NCI-H1048 (cell line): Measurements from ENCODE around the gene LMO4.

ENCODE experiments used
- DNase-seq: peaks from one replicate; lab custom pipeline; 2025; lab: John Stamatoyannopoulos, UW

The LMO4 gene

DNA sequence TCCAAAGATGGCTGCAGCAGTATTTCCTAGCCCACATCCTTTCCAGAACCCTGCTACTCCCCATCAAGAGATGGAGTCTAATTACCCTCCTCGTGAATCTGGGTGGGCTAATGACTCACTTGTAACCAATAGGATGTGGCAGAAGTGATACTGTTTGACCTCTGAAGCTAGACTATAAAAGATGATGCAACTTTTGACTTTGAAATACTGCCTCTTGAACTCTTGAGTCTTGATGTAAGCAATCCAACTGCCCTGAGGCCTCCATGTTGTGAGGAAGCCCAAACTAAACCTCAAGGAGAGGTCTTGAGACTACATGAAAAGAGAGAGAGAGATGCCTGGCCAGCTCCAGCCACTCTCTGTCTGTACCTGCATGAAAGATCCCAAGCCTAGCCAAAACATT is 29.5 kb downstream of the LMO4 start:
- DNase-seq, result no peak

DNA sequence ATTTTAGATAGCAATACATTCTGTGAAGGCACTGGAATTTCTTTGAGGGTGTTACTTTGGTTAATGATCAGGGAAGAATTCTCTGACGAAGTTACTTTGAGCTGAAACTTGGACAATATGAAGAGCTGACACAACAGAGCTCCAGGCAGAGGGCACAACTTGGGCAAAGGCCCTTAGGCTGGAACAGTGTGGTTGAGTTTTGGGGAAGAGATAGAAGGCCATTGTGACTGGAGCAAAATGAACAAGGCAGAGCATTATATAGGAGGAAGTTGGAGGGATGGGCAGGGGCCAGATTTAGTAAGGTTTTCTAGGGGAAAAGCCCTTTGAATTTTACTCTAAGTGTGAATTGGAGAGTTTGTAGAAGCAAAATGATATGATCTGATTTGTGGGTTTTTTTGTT is 30.9 kb downstream of the LMO4 start:
- no peak for DNase-seq

DNA sequence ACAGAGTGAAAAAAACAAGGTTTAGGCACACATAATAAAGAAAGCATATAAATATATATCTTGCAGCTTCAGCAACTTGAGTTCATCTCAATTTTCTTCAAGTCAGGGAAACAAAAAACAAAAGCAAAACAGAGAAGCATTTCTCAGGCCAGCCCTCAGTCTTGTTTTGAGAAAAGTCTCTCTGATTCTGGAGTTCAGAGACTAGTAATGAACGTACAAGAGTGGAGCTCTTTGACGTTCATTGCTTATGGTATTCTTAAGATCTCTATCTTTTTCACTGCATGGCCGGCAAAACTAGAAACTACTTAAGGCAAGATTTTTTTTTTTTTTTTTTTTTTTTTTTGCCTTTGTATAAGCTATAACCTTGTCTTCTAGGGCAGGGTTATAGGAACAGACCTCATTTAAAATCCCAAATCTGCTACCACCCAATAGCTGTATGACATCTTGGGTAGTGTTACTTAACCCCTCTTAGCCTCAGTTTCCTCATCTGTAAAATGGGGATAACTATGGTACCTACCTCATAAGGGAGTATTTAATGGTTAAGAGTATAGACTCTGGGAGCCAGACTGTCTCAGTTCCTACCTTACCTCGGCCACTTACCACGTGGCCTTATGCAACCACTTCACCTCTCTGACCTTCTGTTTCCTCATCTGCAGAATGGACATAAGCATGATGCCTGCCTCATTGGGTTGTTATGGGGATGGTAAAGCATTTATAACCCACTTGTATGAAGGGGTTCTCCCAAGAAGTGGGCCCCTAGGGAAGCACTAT is 33.6 kb downstream of the LMO4 start:
- no peak for DNase-seq

DNA sequence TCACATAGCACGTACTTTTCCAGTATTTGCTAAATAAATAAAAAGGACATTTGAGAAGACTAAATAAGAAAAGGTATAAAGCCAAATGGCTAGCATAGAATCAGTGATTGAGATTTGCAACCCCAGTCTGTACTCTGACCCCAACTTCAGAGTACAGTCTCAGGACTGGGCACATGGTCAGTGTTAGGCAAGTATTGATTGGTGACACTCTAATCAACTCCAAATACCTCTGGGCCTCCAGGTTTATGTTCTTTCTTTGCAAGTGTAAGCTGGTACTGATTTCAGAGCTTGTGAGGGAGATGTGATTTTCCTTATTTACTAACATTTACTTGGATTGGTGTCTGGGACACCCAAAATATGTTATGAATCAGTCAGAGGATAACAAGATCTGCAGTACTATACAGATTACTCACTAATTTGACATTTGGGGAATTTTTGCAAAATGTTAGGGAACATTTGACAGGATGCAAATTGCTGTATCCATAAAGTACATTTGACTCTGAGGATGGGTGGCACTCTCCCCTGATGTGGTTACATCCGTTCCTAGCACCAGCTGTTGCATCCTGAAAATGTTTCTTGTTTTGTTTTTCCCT is 34.2 kb downstream of the LMO4 start:
- no peak for DNase-seq

DNA sequence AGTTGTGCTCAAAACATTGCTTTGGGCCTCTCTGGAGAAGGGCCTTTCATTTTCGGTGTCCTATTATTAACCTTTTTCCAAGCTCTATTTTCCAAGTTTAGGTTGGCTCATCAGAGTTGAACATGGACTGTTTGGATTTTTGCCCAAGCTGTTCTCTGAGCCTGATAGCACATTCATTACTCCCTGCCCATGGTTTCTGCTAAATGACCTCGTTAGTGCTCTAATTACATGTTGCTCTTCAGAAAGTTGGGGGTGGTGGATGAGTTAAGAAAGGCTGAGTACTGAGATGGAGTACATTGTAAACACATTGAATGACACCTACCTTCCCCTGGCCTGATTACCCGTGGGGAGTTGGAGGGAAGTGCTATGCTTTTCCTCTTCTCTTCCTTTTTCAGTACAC is 38.9 kb downstream of the LMO4 start:
- DNase-seq, result no peak

DNA sequence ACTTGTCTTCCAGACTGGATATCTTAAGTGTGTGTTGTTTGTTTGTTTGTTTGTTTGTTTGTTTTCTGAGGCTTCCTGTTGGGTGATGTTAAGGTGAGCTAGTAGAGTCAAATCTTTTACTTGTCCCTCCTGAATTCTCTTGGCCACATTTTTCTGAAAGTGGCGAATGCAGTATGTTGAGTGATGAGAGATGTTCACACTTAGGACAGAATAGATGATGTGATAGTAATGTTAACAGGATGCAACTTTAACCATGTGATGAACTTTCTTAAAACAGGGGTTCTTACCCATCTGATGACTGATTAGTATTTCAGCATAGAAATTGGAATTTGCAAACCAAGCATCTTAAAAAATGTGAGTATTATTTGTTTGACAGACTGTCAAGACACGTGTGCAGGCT is 40.2 kb downstream of the LMO4 start:
- no peak for DNase-seq

DNA sequence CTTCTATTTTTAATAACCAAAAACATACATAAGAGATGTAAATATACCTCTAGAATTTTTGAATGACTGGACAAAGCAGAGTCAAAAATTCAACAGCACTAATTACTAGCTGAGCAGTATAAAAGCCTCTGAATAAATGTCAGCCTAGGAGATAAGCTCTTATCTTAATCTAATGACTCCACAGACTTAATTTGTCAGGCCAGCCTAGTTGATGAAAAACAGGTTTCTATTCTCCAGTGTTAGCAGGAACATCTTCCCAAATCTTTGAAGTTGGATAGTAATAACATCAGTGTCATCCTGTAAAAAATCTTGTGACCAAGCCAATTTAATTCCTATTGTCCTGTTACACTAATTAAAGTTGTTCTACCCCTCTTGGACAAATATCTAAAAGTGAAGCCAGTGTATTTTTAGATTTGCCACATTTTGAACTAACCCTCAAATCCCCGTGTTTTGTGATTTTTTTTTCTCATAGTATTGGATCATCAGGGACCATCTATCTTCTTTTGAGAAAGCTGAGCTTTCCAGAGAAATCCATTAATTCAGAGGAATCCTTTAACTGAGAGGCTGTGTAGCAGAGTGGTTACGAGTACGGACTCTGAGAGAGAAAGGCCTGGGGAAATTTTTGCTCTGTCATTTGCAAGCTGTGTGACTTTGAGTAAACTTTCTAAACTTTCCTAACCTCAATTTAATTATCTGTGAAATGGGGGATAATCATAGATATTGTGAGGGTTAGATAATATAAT is 41.2 kb downstream of the LMO4 start:
- no peak for DNase-seq

DNA sequence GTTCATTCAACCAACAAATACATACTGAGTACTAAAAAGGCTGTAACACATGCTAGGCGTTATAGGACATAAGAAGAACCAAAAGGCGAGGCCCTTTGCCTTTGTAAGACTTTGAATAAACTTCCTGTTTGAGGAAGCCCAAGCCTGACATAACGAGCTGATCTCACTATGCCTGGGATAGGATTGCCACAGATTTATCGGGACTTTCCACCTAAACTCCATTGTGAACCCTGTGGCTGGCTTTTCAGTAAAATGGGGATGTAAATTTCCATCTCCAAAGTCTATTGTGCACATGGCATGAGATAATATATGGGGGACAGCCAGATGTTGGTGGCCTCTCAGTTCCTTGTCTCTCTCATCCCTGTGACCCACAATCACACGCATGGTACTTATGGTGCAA is 41.9 kb downstream of the LMO4 start:
- DNase-seq, result no peak

DNA sequence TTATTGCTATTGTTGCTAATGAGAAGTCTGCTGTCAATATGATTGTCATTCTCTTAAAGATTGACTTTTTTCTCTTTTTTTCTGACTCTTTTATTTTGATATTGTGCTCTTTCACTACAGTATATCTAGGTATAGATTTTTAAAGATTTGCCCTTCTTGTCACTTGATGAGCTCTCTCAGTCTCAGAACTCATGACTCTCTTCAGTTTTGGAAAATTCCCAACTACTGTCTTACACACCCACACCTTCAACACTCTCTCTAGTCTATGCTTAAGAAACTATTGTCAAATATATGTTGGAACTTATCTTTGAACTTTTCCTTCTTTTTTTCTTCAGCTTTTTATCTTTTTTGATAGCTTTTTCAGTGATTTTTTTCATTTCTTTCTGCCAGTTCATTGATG is 50.6 kb downstream of the LMO4 start:
- no peak for DNase-seq

DNA sequence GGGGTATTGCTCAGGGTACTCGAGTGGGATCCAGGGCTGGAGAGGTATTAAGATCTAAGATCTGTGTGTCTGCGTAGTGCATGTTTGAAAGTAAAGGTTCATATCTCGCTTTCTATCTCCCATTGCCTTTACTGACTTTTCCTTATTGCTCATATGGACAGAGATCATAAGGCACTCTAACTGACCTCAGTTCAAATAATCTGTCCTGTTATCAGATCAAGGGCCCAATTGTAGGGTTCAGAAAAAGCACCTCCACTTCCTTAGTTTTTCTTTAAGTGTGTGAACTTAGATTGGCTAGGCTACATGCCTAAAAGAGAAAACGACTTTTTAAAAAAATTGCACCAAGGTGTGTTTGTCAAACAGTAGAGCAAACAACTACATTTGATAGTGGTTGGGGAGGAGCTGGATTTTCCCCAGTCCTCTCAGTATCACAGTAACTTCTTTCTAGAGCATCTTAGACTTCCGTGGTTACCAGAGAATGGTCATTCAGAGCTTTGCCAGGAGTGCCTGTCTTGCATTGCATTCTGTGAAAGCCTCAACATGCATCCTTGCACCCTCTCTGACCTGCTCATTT is 57.6 kb downstream of the LMO4 start:
- no peak for DNase-seq

DNA sequence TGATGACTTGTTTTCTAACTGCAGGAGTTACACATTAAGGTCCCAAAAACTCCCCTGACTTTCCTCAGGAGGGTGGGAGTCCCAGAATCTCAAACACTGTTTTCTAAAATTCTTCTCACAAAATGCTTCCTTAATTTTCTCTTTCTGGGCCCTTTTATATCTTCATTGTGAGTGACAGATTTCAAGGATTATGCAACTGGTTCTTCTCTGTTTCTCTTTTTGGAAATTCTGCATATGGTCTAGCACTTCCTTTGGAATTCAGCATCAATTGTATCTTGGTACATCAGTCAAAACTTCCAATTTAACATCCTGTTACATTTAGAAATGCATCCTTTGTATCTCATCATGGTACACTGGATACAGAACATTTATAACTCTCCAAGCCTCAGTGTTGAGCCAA is 59.7 kb downstream of the LMO4 start:
- no peak for DNase-seq

DNA sequence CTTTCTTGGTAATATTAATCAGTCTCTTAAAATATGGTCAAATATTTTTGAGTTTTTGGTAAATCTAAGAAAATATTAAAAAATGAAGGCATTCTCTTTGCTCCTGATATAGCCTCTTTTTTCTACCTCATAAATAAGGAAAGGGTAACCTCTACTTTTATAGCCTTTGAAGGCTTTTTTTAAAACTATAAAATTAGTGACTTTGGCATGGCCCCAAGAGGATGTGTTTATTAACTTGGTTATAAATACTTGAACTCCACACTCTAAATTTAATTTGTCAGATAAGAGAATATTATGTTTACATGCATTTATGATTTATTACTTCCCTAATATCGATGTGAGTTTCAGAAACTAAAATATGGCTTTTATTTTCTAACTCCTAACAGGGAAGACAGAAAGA is 60.3 kb downstream of the LMO4 start:
- no peak for DNase-seq

DNA sequence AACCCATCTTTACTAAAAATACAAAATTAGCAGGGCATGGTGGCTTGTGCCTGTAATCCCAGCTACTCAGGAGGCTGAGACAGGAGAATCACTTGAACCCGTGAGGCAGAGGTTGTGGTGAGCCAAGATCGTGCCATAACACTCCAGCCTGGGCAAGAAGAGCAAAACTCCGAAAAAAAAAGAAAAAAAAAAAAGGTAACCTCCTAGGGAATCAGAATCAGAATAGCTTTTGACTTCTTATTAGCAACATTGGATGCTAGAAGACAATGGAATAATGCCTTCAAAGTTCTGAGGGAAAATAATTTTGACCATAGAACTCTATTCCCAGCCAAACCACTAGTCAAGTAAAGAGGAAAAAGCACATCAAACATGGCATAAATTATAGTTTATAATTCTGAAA is 60.9 kb downstream of the LMO4 start:
- DNase-seq, result no peak

DNA sequence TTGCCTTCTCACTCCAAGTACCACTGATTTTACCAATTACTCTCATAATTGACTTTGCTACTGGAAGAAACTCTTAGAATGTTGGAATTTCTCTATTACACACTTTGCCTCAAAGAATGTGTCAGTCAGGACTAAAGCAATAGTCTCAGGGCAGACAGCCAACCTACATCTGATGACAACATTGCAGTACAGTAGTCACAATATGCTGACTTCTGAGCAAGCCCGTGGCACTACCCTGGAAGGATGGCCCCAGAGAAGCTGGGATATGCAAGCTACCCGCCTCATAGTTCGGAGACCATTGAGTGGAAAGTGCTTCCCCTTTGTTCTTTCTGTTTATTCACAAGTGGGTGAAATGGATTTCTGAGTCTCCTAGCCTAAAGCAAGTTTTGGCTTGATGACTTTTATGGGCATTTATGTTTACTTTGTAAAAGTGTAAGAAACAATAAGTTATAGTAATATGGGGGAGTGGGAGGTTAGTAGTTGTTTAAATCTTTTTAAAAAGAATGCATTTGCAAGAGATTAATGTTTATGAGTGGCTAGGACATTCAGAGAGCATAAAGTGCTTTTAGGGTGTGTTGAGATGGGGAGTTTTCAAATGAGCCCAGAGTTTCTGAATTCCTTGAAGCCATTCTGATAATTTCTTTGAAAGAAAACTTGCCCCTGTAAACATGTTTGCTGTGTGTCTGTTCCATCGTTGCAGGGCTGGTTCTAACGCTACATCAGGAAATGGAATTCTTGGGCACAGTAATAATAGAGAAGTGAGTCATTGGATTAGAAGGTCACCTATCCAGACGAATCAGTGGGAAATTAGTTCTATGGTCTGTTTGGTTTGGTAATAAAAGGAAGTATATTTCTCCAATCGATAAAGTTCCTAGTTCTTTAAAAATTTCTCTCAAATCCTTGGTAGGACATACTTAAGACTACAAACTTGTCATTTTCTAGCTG is 63.8 kb downstream of the LMO4 start:
- no peak for DNase-seq

DNA sequence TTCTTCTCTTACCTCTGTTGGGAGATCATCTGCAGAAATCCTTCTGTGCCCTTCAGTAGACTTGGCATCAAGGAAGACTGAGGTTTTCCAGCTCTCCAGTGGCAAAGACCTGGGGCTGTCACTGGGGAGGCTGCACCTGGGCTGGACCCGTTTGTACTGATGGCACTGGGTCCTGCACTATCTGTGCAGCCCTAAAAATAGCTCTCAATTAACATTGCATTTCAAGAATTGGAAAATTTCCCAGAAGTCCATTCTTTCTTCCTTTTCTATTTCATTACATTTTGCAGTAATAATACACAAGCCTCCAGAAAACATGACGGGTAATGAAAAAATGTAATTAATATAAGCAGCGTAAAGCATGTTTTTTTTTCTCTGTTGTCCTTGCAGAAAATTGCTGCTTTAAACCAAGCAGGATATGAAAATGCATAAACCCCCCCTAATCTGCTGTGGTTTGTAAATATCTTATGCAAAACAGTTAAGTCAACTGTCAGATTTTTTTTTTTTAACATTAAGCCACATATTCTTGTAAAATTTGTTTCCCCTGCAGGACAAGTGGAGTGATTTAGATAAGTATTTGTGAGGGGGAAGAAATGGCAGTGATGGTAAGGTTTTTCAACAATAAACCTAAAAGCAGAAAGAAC is 64.9 kb downstream of the LMO4 start:
- DNase-seq, result no peak

DNA sequence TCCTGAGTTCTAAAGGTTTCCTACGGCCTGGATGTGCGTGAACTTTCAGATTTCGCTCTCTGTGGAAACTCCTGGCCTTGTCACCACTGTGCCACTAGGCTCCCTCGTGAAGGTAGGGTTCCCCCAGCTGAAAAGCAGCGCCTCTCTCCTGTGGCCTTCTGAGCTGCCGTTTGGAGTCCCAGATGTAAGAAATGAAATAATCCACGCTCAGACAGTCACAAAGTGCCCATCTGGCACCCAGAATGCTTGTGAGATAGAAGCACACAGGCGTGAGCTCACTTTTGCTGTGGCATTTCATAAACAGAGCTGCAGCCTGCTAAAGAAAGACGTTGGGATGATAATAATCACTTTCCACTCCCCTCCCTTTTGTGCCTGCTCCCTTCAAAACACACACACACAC is 65.8 kb downstream of the LMO4 start:
- no peak for DNase-seq

DNA sequence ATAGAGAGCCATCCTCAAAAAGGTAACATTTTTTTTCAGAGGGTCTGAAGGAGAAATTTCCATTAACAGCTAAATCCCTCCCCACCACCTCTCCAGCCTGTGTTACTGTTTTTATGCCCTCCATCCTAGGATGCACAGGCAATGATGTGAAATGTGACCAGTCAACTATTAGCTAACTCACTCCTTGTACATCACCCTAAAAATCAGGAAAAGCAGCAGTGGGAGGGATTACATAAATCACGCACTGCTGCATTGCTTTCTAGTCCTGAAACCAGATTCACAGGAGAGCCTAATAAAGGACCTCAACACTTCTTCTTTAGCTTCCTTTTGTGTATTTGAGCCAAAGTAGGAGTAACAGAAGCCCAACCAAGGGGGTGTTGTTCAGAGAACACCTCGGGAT is 66.3 kb downstream of the LMO4 start:
- no peak for DNase-seq
